Cerebellar nuclear complex (tissue), 1 donor: ENCODE results near the gene EPO.
A peak's percentile ranks its signal among the peaks of the same experiment; 100 is the strongest.

ENCODE experiments used
- DNase-seq, 2 experiments: peaks; one replicate each; lab custom pipeline; 2025; lab: John Stamatoyannopoulos, UW

EPO gene

GRCh38 chr7:100720279-100720670 lies at the start of gene EPO:
TSS of gene EPO (plus strand) at chr7:100720468. CDS start at chr7:100720981, 513 bp downstream.
- DNase-seq, result no peak

- DNase-seq, result no peak
Observed at GRCh38 chr7:100671353-100672327, 48.6 kb upstream of the EPO start.

GRCh38 chr7:100673302-100673941 lies 46.8 kb upstream of the EPO start, which contains the start of gene GNB2:
TSS of gene GNB2 (plus strand) at chr7:100673740. CDS start at chr7:100676266, 2,526 bp downstream.
- DNase-seq, result peak; percentile 89 to 95

GRCh38 chr7:100673942-100674410 lies 46.3 kb upstream of the EPO start:
- no peak for DNase-seq

- no peak for DNase-seq
Observed at GRCh38 chr7:100674411-100675104, 45.7 kb upstream of the EPO start.

- no peak for DNase-seq
Observed at GRCh38 chr7:100675105-100675451, 45.2 kb upstream of the EPO start.

- DNase-seq, result peak; percentile 81 to 84
Observed at GRCh38 chr7:100675581-100676350, 44.5 kb upstream of the EPO start.

GRCh38 chr7:100676501-100677306 lies 43.6 kb upstream of the EPO start:
- DNase-seq, result no peak

- no peak for DNase-seq
Observed at GRCh38 chr7:100677308-100678267, 42.7 kb upstream of the EPO start.

GRCh38 chr7:100678291-100678984 lies 41.8 kb upstream of the EPO start:
- DNase-seq, result no peak

GRCh38 chr7:100679129-100679926 lies 40.9 kb upstream of the EPO start:
- DNase-seq, result no peak

GRCh38 chr7:100679927-100680575 lies 40.2 kb upstream of the EPO start:
- DNase-seq, result no peak

GRCh38 chr7:100680576-100681271 lies 39.5 kb upstream of the EPO start:
- DNase-seq, result no peak

GRCh38 chr7:100681491-100682227 lies 38.6 kb upstream of the EPO start:
- DNase-seq, result no peak

- DNase-seq, result no peak
Observed at GRCh38 chr7:100682228-100682741, 38.0 kb upstream of the EPO start.
